Osteoblast (primary cell): ENCODE data around the gene PRR19. TPM values are rescaled to one million over a fixed set of nuclear protein-coding genes. Genes with fewer than 3 reads are reported as not detected.

Experiments used
- DNase-seq: peaks from one replicate; pipeline ENCODE4 v3.0.0; 2011; ENCODE audit warnings: low spot score, mixed read lengths; ENCODE audit not compliant: insufficient read length; ENCODE audit errors: missing footprints
- H2AFZ ChIP-seq: 2 replicates; pipeline ENCODE4 v1.6.0; 2011; ENCODE audit warnings: mild to moderate bottlenecking, low read length
- H3K27ac ChIP-seq: 2 replicates; pipeline ENCODE4 v1.5.1; 2011; ENCODE audit warnings: mild to moderate bottlenecking, low read depth, low read length, moderate library complexity
- H3K27me3 ChIP-seq: 2 replicates; pipeline ENCODE4 v1.6.0; 2012; ENCODE audit warnings: mild to moderate bottlenecking, control low read depth, inconsistent platforms, low read length, moderate library complexity; ENCODE audit not compliant: insufficient read depth
- H3K36me3 ChIP-seq: 2 replicates; pipeline ENCODE4 v1.5.1; 2011; ENCODE audit warnings: mild to moderate bottlenecking, low read length, control low read depth, moderate library complexity; ENCODE audit not compliant: insufficient read depth
- H3K4me1 ChIP-seq: 2 replicates; pipeline ENCODE4 v1.5.1; 2011; ENCODE audit warnings: mild to moderate bottlenecking, low read length, control low read depth, moderate library complexity; ENCODE audit not compliant: insufficient read depth
- H3K4me2 ChIP-seq: 2 replicates; pipeline ENCODE4 v1.6.0; 2011; ENCODE audit warnings: mild to moderate bottlenecking, low read length; ENCODE audit not compliant: insufficient read depth
- H3K4me3 ChIP-seq: fragments of 200-600 bp; sonication (generic); 3 replicates; pipeline ENCODE4 v1.5.1; 2012; ENCODE audit warnings: mild to moderate bottlenecking, low read length, inconsistent platforms; ENCODE audit not compliant: insufficient read depth
- H3K79me2 ChIP-seq: 2 replicates; pipeline ENCODE4 v1.6.0; 2012; ENCODE audit warnings: mild to moderate bottlenecking, low read length, control low read depth, inconsistent platforms; ENCODE audit not compliant: insufficient read depth
- H3K9me3 ChIP-seq: 2 replicates; pipeline ENCODE4 v1.5.1; 2011; ENCODE audit warnings: low read depth, low read length, control low read depth
- H4K20me1 ChIP-seq: 2 replicates; pipeline ENCODE4 v1.6.0; 2012; ENCODE audit warnings: mild to moderate bottlenecking, low read length, control low read depth; ENCODE audit not compliant: insufficient read depth
- total RNA-seq: library from RNA; depleted of rRNA; stranded (reverse); fragments of >200 nt; gene quantifications from 2 replicates; pipeline ENCODE4 v1.2.3, GENCODE V29; 2012
- TF ChIP-seq, protein P1 (sequence below): IDR thresholded peaks from 2 replicates; pipeline ENCODE4 v1.5.1; 2011; ENCODE audit warnings: mild to moderate bottlenecking, low read depth, low read length, moderate library complexity; ENCODE audit errors: extremely low read depth

The PRR19 gene
- total RNA-seq, 1 donor, result 0.36 TPM

- TF ChIP-seq, protein P1, sequence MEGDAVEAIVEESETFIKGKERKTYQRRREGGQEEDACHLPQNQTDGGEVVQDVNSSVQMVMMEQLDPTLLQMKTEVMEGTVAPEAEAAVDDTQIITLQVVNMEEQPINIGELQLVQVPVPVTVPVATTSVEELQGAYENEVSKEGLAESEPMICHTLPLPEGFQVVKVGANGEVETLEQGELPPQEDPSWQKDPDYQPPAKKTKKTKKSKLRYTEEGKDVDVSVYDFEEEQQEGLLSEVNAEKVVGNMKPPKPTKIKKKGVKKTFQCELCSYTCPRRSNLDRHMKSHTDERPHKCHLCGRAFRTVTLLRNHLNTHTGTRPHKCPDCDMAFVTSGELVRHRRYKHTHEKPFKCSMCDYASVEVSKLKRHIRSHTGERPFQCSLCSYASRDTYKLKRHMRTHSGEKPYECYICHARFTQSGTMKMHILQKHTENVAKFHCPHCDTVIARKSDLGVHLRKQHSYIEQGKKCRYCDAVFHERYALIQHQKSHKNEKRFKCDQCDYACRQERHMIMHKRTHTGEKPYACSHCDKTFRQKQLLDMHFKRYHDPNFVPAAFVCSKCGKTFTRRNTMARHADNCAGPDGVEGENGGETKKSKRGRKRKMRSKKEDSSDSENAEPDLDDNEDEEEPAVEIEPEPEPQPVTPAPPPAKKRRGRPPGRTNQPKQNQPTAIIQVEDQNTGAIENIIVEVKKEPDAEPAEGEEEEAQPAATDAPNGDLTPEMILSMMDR, result no peak
- no peak overlapping the region for H3K27ac ChIP-seq
- H3K4me1 ChIP-seq, result no peaks in the 10 kb centered on the region
- H3K9me3 ChIP-seq, result no peaks in the 10 kb centered on the region
- no peak overlapping the region for H3K4me3 ChIP-seq
- no peaks in the 10 kb centered on the region for H3K79me2 ChIP-seq
- H3K4me2 ChIP-seq, result no peak overlapping the region
- H2AFZ ChIP-seq, result no peak overlapping the region
- DNase-seq, result no peak
- no peaks in the 10 kb centered on the region for H3K27me3 ChIP-seq
- H4K20me1 ChIP-seq, result peaks cover 30% of the 10 kb centered on the region
- H3K36me3 ChIP-seq, result peaks cover 67% of the 10 kb centered on the region
These were observed 9.0 kb upstream of the PRR19 start for GRCh38 chr19:42292963-42293362.

DNA sequence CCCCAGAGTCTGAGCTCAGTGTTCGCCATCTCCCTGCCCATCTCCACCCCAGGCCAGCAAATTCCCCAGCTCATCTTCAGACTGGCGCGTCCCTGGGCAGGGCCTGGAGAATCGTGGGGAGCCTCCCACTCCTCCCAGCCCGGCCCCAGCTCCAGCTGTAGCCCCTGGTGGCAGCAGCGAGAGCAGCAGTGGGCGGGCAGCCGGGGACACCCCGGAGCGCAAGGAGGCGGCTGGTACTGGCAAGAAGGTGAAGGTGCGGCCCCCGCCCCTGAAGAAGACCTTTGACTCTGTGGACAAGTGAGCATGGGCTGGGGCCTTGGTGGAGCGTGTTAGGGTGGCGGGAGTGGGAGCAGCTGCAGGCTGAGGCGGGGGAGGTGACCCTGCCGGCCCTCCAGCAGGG, 8.4 kb upstream of the PRR19 start:
- Histone ChIP-seq H3K4me2 (no peak overlapping the region), H3K4me3 (no peak overlapping the region), H3K4me1 (no peaks in the 10 kb centered on the region), H3K9me3 (no peaks in the 10 kb centered on the region), H3K36me3 (peaks cover 61% of the 10 kb centered on the region), H3K27ac (no peak overlapping the region), H3K79me2 (no peaks in the 10 kb centered on the region), H3K27me3 (no peaks in the 10 kb centered on the region), H4K20me1 (peaks cover 29% of the 10 kb centered on the region), H2AFZ (no peak overlapping the region)
- no peak for DNase-seq
- TF ChIP-seq, protein P1, result no peak

DNA sequence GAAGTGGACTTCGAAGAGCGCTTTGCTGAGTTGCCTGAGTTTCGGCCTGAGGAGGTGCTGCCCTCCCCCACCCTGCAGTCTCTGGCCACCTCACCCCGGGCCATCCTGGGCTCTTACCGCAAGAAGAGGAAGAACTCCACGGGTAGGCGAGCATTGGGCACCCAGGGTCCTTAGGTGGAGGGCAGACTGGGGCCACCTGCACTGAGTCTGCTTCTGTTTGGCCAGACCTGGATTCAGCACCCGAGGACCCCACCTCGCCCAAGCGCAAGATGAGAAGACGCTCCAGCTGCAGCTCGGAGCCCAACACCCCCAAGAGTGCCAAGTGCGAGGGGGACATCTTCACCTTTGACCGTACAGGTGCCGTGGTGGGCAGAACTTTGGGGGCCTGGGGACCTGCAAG, 8.0 kb upstream of the PRR19 start:
- no peak overlapping the region for H3K4me2 ChIP-seq
- H3K79me2 ChIP-seq, result no peaks in the 10 kb centered on the region
- no peaks in the 10 kb centered on the region for H3K27me3 ChIP-seq
- no peaks in the 10 kb centered on the region for H3K4me1 ChIP-seq
- no peak for DNase-seq
- peaks cover 26% of the 10 kb centered on the region for H4K20me1 ChIP-seq
- H3K4me3 ChIP-seq, result no peak overlapping the region
- H3K27ac ChIP-seq, result no peak overlapping the region
- TF ChIP-seq, protein P1, result no peak
- no peak overlapping the region for H2AFZ ChIP-seq
- H3K9me3 ChIP-seq, result no peaks in the 10 kb centered on the region
- peaks cover 57% of the 10 kb centered on the region for H3K36me3 ChIP-seq

- H2AFZ ChIP-seq, result no peak overlapping the region
- DNase-seq, result no peak
- no peaks in the 10 kb centered on the region for H3K27me3 ChIP-seq
- peaks cover 20% of the 10 kb centered on the region for H4K20me1 ChIP-seq
- no peak overlapping the region for H3K27ac ChIP-seq
- TF ChIP-seq, protein P1, result no peak
- no peak overlapping the region for H3K4me3 ChIP-seq
- no peaks in the 10 kb centered on the region for H3K4me1 ChIP-seq
- peaks cover 50% of the 10 kb centered on the region for H3K36me3 ChIP-seq
- no peak overlapping the region for H3K4me2 ChIP-seq
- H3K79me2 ChIP-seq, result no peaks in the 10 kb centered on the region
- no peaks in the 10 kb centered on the region for H3K9me3 ChIP-seq
These were observed 7.3 kb upstream of the PRR19 start for GRCh38 chr19:42294471-42295137.
